NCI-H1436 (cell line): ENCODE results near the gene SDF2L1.
"Not testable (repeated sequence)": the region's sequence is repeated elsewhere in the genome, so short reads cannot be mapped to it uniquely, and the experiment has no call there.

Experiments
- DNase-seq: peaks from one replicate; lab custom pipeline; 2025; lab: John Stamatoyannopoulos, UW

SDF2L1 gene

GRCh38 chr22:21686634-21687393, 44.7 kb downstream of the SDF2L1 start:
- no peak for DNase-seq

GRCh38 chr22:21687685-21688259, 45.7 kb downstream of the SDF2L1 start:
- no peak for DNase-seq

- DNase-seq = no peak
Measured at GRCh38 chr22:21688341-21688705, 46.2 kb downstream of the SDF2L1 start.

GRCh38 chr22:21688706-21689381, 46.7 kb downstream of the SDF2L1 start:
- no peak for DNase-seq

GRCh38 chr22:21690401-21690801, 48.3 kb downstream of the SDF2L1 start:
- no peak for DNase-seq

- DNase-seq = no peak
Measured at GRCh38 chr22:21691816-21692215, 49.7 kb downstream of the SDF2L1 start.

- DNase-seq = not testable (repeated sequence)
Measured at GRCh38 chr22:21692856-21693255, 50.8 kb downstream of the SDF2L1 start.

GRCh38 chr22:21693333-21693998, 51.4 kb downstream of the SDF2L1 start:
- DNase-seq = no peak
